H1 (cell line): ENCODE data around the gene ABLIM1. TPM values are rescaled to one million over a fixed set of nuclear protein-coding genes. Genes with fewer than 3 reads are reported as not detected.

Experiments used
- CTCF ChIA-PET: fragments of 300-600 bp; sonication (Branson Sonifier 250); formaldehyde crosslinking; loops from one replicate; lab custom pipeline; 2021; ENCODE audit not compliant: partially characterized antibody; lab: Charles Lee
- POLR2A ChIA-PET: fragments of 300-600 bp; sonication (Branson Sonifier 250); formaldehyde crosslinking; loops from one replicate; lab custom pipeline; 2021; ENCODE audit warnings: inconsistent platforms; ENCODE audit not compliant: partially characterized antibody; lab: Charles Lee
- DNase-seq, 2 experiments: peaks; one replicate each; pipeline versions ENCODE4 v3.0.0 to v3.0.0-alpha.2; 2010 to 2022; ENCODE audit warnings: low spot score in 2 of 2, low read depth in 1 of 2, mixed read lengths in 1 of 2
- FAIRE-seq: peaks from 2 replicates; lab custom pipeline; 2011; peaks lifted over from hg19 to GRCh38; lab: Jason Lieb, UNC
- H2AFZ ChIP-seq: 2 replicates; pipeline ENCODE4 v1.8.1; 2012; ENCODE audit warnings: low read length, inconsistent platforms
- H2AK5ac ChIP-seq: 2 replicates; pipeline ENCODE4 v1.6.1; 2013; ENCODE audit warnings: low read depth, low read length
- H2BK120ac ChIP-seq: replicated peaks from 2 replicates; pipeline ENCODE3; 2013; ENCODE audit warnings: low read depth, low read length, inconsistent platforms
- H2BK12ac ChIP-seq: 2 replicates; pipeline ENCODE4 v1.6.1; 2013; ENCODE audit warnings: low read depth, low read length
- H2BK15ac ChIP-seq: 2 replicates; pipeline ENCODE4 v1.6.1; 2013; ENCODE audit warnings: low read length
- H2BK20ac ChIP-seq: 2 replicates; pipeline ENCODE4 v1.6.1; 2013; ENCODE audit warnings: low read length
- H2BK5ac ChIP-seq: 2 replicates; pipeline ENCODE4 v1.6.1; 2013; ENCODE audit warnings: low read depth, low read length
- H3K14ac ChIP-seq: 2 replicates; pipeline ENCODE4 v1.6.1; 2013; ENCODE audit warnings: inconsistent platforms; ENCODE audit not compliant: insufficient read length
- H3K18ac ChIP-seq: 2 replicates; pipeline ENCODE4 v1.6.1; 2013; ENCODE audit warnings: low read length; ENCODE audit errors: extremely low read depth
- H3K23ac ChIP-seq: 2 replicates; pipeline ENCODE4 v1.6.1; 2013; ENCODE audit warnings: inconsistent platforms; ENCODE audit not compliant: insufficient read length
- H3K23me2 ChIP-seq: 2 replicates; pipeline ENCODE4 v1.6.1; 2013; ENCODE audit warnings: low read depth, low read length
- H3K27ac ChIP-seq: 2 replicates; pipeline ENCODE4 v1.6.1; 2011; ENCODE audit warnings: low read depth, low read length, inconsistent platforms
- H3K27me3 ChIP-seq, 4 experiments: replicated peaks in 1 of 4; 1 replicate in 1 of 4; 2 replicates in 3 of 4; pipeline versions ENCODE4 v1.6.1 to v1.8.1; 2011 to 2013; ENCODE audit warnings: low read length in 3 of 4, mild to moderate bottlenecking in 3 of 4, inconsistent platforms in 2 of 4, mixed read lengths in 2 of 4, moderate library complexity in 1 of 4; ENCODE audit not compliant: control insufficient read depth in 3 of 4, insufficient read depth in 3 of 4; ENCODE audit errors: extremely low read depth in 1 of 4
- H3K36me3 ChIP-seq, 4 experiments: 2 replicates each; pipeline versions ENCODE4 v1.6.1 to v1.8.1; 2011 to 2013; ENCODE audit warnings: mild to moderate bottlenecking in 4 of 4, low read length in 3 of 4, moderate library complexity in 2 of 4, control low read depth in 1 of 4, inconsistent platforms in 1 of 4; ENCODE audit not compliant: insufficient read depth in 4 of 4, control insufficient read depth in 2 of 4
- H3K4ac ChIP-seq: replicated peaks from 2 replicates; pipeline ENCODE3; 2013; ENCODE audit warnings: low read length, low read depth, mixed read lengths, inconsistent platforms; ENCODE audit not compliant: insufficient read length
- H3K4me1 ChIP-seq, 4 experiments: replicated peaks in 1 of 4; 1 replicate in 1 of 4; 2 replicates in 3 of 4; pipeline versions ENCODE4 v1.6.1 to v1.8.1; 2011 to 2013; ENCODE audit warnings: low read length in 3 of 4, inconsistent platforms in 2 of 4, mixed read lengths in 1 of 4; ENCODE audit not compliant: insufficient read depth in 4 of 4, control insufficient read depth in 3 of 4
- H3K4me2 ChIP-seq, 2 experiments: 2 replicates each; pipeline versions ENCODE4 v1.6.1 to v1.8.1; 2011 to 2013; ENCODE audit warnings: low read depth in 2 of 2, low read length in 2 of 2, control low read depth in 1 of 2, inconsistent platforms in 1 of 2, mild to moderate bottlenecking in 1 of 2; ENCODE audit not compliant: insufficient read depth in 1 of 2
- H3K4me3 ChIP-seq, 4 experiments: fragments of 200-600, 300-600 bp in 1 of 4; sonication (generic), shearing (Covaris generic), sonication (Bioruptor Twin) in 1 of 4; 2 replicates each; pipeline versions ENCODE4 v1.5.1 to v1.8.1; 2011 to 2016; ENCODE audit warnings: low read length in 4 of 4, low read depth in 3 of 4, control low read depth in 2 of 4, inconsistent platforms in 2 of 4, mild to moderate bottlenecking in 2 of 4, mixed read lengths in 1 of 4, moderate library complexity in 1 of 4; ENCODE audit not compliant: insufficient read depth in 2 of 4; ENCODE audit errors: extremely low read depth in 1 of 4
- H3K56ac ChIP-seq: replicated peaks from 2 replicates; pipeline ENCODE3; 2013; ENCODE audit warnings: low read depth, mild to moderate bottlenecking, mixed read lengths, low read length, inconsistent platforms; ENCODE audit not compliant: insufficient read length
- H3K79me1 ChIP-seq: 2 replicates; pipeline ENCODE4 v1.6.1; 2013; ENCODE audit warnings: low read depth, low read length, control low read depth
- H3K79me2 ChIP-seq, 2 experiments: 2 replicates each; pipeline versions ENCODE4 v1.6.1 to v1.8.1; 2012 to 2013; ENCODE audit warnings: low read length in 2 of 2, mild to moderate bottlenecking in 2 of 2, inconsistent platforms in 1 of 2; ENCODE audit not compliant: insufficient read depth in 2 of 2, control insufficient read depth in 1 of 2
- H3K9ac ChIP-seq, 4 experiments: replicated peaks in 1 of 4; 1 replicate in 1 of 4; 2 replicates in 3 of 4; pipeline versions ENCODE4 v1.6.1 to v1.8.1; 2011 to 2013; ENCODE audit warnings: low read depth in 3 of 4, low read length in 3 of 4, control low read depth in 2 of 4, mild to moderate bottlenecking in 2 of 4, moderate library complexity in 2 of 4, inconsistent platforms in 1 of 4; ENCODE audit errors: extremely low read depth in 1 of 4
- H3K9me3 ChIP-seq, 2 experiments: 2 replicates each; pipeline versions ENCODE4 v1.6.1 to v1.8.1; 2012 to 2013; ENCODE audit warnings: mild to moderate bottlenecking in 2 of 2, moderate library complexity in 2 of 2, control low read depth in 1 of 2, inconsistent platforms in 1 of 2, low read depth in 1 of 2, low read length in 1 of 2, mixed read lengths in 1 of 2; ENCODE audit not compliant: insufficient read depth in 2 of 2
- H4K20me1 ChIP-seq, 2 experiments: replicated peaks in 1 of 2; 2 replicates each; pipeline versions ENCODE3 to v1.8.1; 2011 to 2013; ENCODE audit warnings: inconsistent platforms in 2 of 2, low read length in 2 of 2, mild to moderate bottlenecking in 1 of 2; ENCODE audit not compliant: insufficient read depth in 2 of 2, control insufficient read depth in 1 of 2
- H4K5ac ChIP-seq: 2 replicates; pipeline ENCODE4 v1.6.1; 2013; ENCODE audit warnings: low read length, low read depth, mixed read lengths, inconsistent platforms; ENCODE audit not compliant: insufficient read length
- H4K8ac ChIP-seq: 2 replicates; pipeline ENCODE4 v1.8.0; 2013; ENCODE audit warnings: mild to moderate bottlenecking, moderate library complexity, low read length, inconsistent platforms; ENCODE audit not compliant: insufficient read depth; ENCODE audit errors: extremely low read depth
- H4K91ac ChIP-seq: replicated peaks from 2 replicates; pipeline ENCODE3; 2013; ENCODE audit warnings: low read length, mixed read lengths, inconsistent platforms; ENCODE audit not compliant: insufficient read length
- CHD1 ChIP-seq: IDR thresholded peaks from 2 replicates; pipeline ENCODE4 v1.6.1; 2012; ENCODE audit warnings: low read depth, low read length, improper control_type of control experiment
- CTBP2 ChIP-seq: IDR thresholded peaks from 2 replicates; pipeline ENCODE4 v1.7.0; 2011; ENCODE audit warnings: borderline replicate concordance, mild to moderate bottlenecking, moderate library complexity, mixed read lengths, low read length; ENCODE audit not compliant: insufficient read depth, insufficient read length
- HDAC6 ChIP-seq: IDR thresholded peaks from one replicate; pipeline ENCODE4 v1.7.1; 2012; ENCODE audit warnings: low read depth, mild to moderate bottlenecking, inconsistent platforms, low read length, moderate library complexity
- RBBP5 ChIP-seq: IDR thresholded peaks from 2 replicates; pipeline ENCODE4 v1.7.1; 2012; ENCODE audit warnings: low read depth, mild to moderate bottlenecking, inconsistent platforms, low read length, moderate library complexity, borderline replicate concordance
- SIX5 ChIP-seq: IDR thresholded peaks from 2 replicates; pipeline ENCODE4 v1.6.1; 2011; ENCODE audit warnings: mild to moderate bottlenecking, low read depth, low read length
- SP4 ChIP-seq: IDR thresholded peaks from 2 replicates; pipeline ENCODE4 v1.6.1; 2012; ENCODE audit warnings: low read length, inconsistent platforms
- SUZ12 ChIP-seq: fragments of 200-600 bp; sonication (generic); IDR thresholded peaks from 2 replicates; pipeline ENCODE4 v1.6.1; 2012; ENCODE audit warnings: mild to moderate bottlenecking, inconsistent platforms, low read length, moderate library complexity, mixed read lengths
- TAF7 ChIP-seq: optimal IDR thresholded peaks from 2 replicates; pipeline ENCODE3; 2011; ENCODE audit warnings: low read depth, mild to moderate bottlenecking, inconsistent platforms, low read length, moderate library complexity, borderline replicate concordance
- polyA plus RNA-seq, 7 experiments: library from polyadenylated mRNA; depleted of rRNA in 3 of 7; stranded (reverse) in 5 of 7; unstranded in 2 of 7; fragments of >200 nt in 5 of 7; fragments of 200-250 nt in 2 of 7; gene quantifications; 1 replicate in 5 of 7; 2 replicates in 1 of 7; 4 replicates in 1 of 7; pipeline versions ENCODE4 v1.2.1 to v1.2.3, GENCODE V29; 2011 to 2013; ENCODE audit warnings: missing spikeins in 2 of 7, mixed read lengths in 2 of 7
- total RNA-seq: library from RNA; stranded (reverse); fragmentation: NEBNext Ultra II Directional; extraction: Animal tissue kit (Norgen Biotek cat#: 25700); gene quantifications from 2 replicates; pipeline ENCODE4 v1.2.1, GENCODE V29; 2021
- TF ChIP-seq, protein P1 (sequence below): IDR thresholded peaks from 2 replicates; pipeline ENCODE4 v1.6.1; 2012; ENCODE audit warnings: low read length, inconsistent platforms
- TF ChIP-seq, protein P2 (sequence below): IDR thresholded peaks from 2 replicates; pipeline ENCODE4 v1.6.1; 2011; ENCODE audit warnings: low read depth, mild to moderate bottlenecking, low read length; ENCODE audit not compliant: insufficient read depth

The ABLIM1 gene
- total and polyA plus RNA-seq, 2 of the 8 experiments (the other 6 are each of a cell fraction or from before 2014, with no cell fraction given) = 51.2 to 51.7 TPM

DNA sequence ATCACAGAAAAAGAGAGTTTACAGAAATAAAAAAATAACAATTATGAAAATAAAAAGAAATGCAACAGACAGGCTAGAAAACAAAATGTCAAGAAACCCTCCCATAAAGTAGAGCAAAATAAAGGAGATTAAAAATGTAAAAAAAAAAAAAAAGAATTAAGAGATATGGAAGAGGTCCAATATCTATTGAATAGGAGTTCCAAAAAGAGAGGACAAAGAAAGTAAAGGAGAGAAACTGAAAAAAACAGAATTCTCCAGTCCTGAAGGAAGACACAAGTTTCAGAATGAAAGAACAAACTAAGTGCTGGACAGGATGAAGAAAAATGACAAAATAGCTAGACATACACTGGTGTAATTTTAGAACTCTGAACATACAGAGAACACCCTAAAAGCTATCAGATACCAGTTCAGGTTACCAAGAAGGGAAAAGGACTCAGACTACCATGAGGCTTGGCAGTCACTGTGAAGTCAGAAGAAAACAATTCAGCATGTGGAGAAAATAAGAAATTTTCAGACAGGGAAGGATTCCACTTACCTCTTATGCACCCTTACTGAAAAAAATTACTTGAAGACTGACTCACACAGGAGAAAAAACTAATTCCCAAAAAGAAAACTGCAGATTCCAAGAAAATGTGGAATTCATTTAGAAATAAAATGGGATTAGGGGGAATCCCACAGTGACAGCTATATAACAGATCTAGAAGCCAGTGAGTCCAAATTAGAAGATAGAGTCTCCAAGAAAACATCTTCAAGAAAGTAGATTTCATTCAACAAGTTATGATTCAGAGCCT is 40.4 kb upstream of the ABLIM1 start:
- Histone ChIP-seq H4K20me1 (no peaks in the 10 kb centered on the region), H3K23ac (no peak overlapping the region), H2BK15ac (no peak overlapping the region), H3K18ac (no peak overlapping the region), H4K91ac (no peak overlapping the region), H3K79me2 (no peaks in the 10 kb centered on the region), H3K27ac (no peak overlapping the region), H3K79me1 (no peaks in the 10 kb centered on the region), H3K4me1 (no peaks in the 10 kb centered on the region), H3K9me3 (no peaks in the 10 kb centered on the region), H4K5ac (no peak overlapping the region), H2BK120ac (no peak overlapping the region), H3K4me2 (no peak overlapping the region), H3K23me2 (no peaks in the 10 kb centered on the region), H2AFZ (no peak overlapping the region), H3K4ac (no peak overlapping the region), H3K36me3 (no peaks in the 10 kb centered on the region), H3K14ac (no peak overlapping the region), H3K56ac (no peak overlapping the region), H3K27me3 (no peaks in the 10 kb centered on the region), H2BK20ac (no peak overlapping the region), H2BK12ac (no peak overlapping the region), H2BK5ac (no peak overlapping the region), H3K4me3 (no peak overlapping the region), H4K8ac (no peak overlapping the region), H2AK5ac (no peak overlapping the region), H3K9ac (no peak overlapping the region)
- ChIA-PET CTCF (interaction anchor here (1.3 to 10.9 kb wide), 3 partner anchors 13 to 227 kb away, joined by 4 to 155 read pairs (median 7); no protein-coding TSS in a partner anchor), POLR2A (no interaction called here)
- FAIRE-seq = no peak
- TF ChIP-seq CHD1 (no peak), RBBP5 (no peak), TAF7 (no peak), HDAC6 (no peak), SP4 (no peak), SIX5 (no peak), CTBP2 (no peak), SUZ12 (no peak)
- TF ChIP-seq, protein P1, sequence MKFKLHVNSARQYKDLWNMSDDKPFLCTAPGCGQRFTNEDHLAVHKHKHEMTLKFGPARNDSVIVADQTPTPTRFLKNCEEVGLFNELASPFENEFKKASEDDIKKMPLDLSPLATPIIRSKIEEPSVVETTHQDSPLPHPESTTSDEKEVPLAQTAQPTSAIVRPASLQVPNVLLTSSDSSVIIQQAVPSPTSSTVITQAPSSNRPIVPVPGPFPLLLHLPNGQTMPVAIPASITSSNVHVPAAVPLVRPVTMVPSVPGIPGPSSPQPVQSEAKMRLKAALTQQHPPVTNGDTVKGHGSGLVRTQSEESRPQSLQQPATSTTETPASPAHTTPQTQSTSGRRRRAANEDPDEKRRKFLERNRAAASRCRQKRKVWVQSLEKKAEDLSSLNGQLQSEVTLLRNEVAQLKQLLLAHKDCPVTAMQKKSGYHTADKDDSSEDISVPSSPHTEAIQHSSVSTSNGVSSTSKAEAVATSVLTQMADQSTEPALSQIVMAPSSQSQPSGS = no peak
- TF ChIP-seq, protein P2, sequence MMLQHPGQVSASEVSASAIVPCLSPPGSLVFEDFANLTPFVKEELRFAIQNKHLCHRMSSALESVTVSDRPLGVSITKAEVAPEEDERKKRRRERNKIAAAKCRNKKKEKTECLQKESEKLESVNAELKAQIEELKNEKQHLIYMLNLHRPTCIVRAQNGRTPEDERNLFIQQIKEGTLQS = no peak
- no peak for DNase-seq
